B cell (primary cell): ENCODE measurements around the gene CHRM4. TPM values are rescaled to one million over a fixed set of nuclear protein-coding genes. Genes with fewer than 3 reads are reported as not detected.
A peak's percentile ranks its signal among the peaks of the same experiment; 100 is the strongest.

Experiments
- ATAC-seq: fragments of 200-7000 bp; cut with Tn5 transposase; one replicate; pipeline ENCODE4 v1.10.0; 2021; ENCODE audit warnings: low read depth, mild to moderate bottlenecking, moderate number of reproducible peaks, moderate library complexity
- CTCF ChIA-PET: fragments of 350-600 bp; sonication (Branson Sonifier 250); formaldehyde crosslinking; loops from one replicate; lab custom pipeline; 2021; ENCODE audit warnings: antibody characterized with exemption, inconsistent platforms; lab: Charles Lee
- POLR2A ChIA-PET: fragments of 350-600 bp; sonication (Branson Sonifier 250); formaldehyde crosslinking; loops from one replicate; lab custom pipeline; 2021; ENCODE audit warnings: antibody characterized with exemption; lab: Charles Lee
- DNase-seq: peaks from one replicate; pipeline ENCODE4 v3.0.0; 2013
- H2AFZ ChIP-seq: 2 replicates; pipeline ENCODE4 v1.6.1; 2012; ENCODE audit warnings: mild to moderate bottlenecking, low read depth, low read length; ENCODE audit not compliant: insufficient read depth, poor library complexity, severe bottlenecking
- H3K27ac ChIP-seq, 2 donors: 1 replicate in 1 of 2; 2 replicates in 1 of 2; pipeline ENCODE4 v1.5.1; 2012 to 2013; ENCODE audit warnings: low read length in 2 of 2, mild to moderate bottlenecking in 2 of 2, moderate library complexity in 1 of 2
- H3K27me3 ChIP-seq, 4 experiments: fragments of 200-600 bp in 1 of 4; sonication (generic) in 1 of 4; replicated peaks in 1 of 4; 1 replicate in 2 of 4; 2 replicates in 2 of 4; pipeline versions ENCODE4 v1.6.1 to v1.7.0; 2013 to 2016; ENCODE audit warnings: low read length in 3 of 4, mild to moderate bottlenecking in 2 of 4, mixed read lengths in 1 of 4, moderate library complexity in 1 of 4; ENCODE audit not compliant: insufficient read depth in 4 of 4, control insufficient read depth in 3 of 4; ENCODE audit errors: control extremely low read depth in 1 of 4
- H3K36me3 ChIP-seq, 2 experiments: replicated peaks in 1 of 2; 1 replicate in 1 of 2; 2 replicates in 1 of 2; pipeline versions ENCODE4 v1.6.1 to v1.7.1; 2013; ENCODE audit warnings: low read length in 1 of 2; ENCODE audit not compliant: insufficient read depth in 2 of 2, control insufficient read depth in 1 of 2; ENCODE audit errors: control extremely low read depth in 1 of 2, extremely low read depth in 1 of 2
- H3K4me1 ChIP-seq, 2 donors: fragments of 200-600 bp in 1 of 2; sonication (generic) in 1 of 2; 1 replicate in 1 of 2; 2 replicates in 1 of 2; pipeline versions ENCODE4 v1.5.1 to v1.6.1; 2013 to 2017; ENCODE audit warnings: low read length in 2 of 2; ENCODE audit not compliant: control insufficient read depth in 2 of 2, insufficient read depth in 2 of 2
- H3K4me2 ChIP-seq: replicated peaks from 2 replicates; pipeline ENCODE3; 2012; ENCODE audit warnings: mild to moderate bottlenecking, low read depth, low read length; ENCODE audit not compliant: poor library complexity, severe bottlenecking
- H3K4me3 ChIP-seq, 5 experiments: fragments of 200-600 bp in 1 of 5; sonication (generic) in 1 of 5; 1 replicate in 3 of 5; 2 replicates in 2 of 5; pipeline versions ENCODE4 v1.5.1 to v1.7.0; 2011 to 2016; ENCODE audit warnings: low read length in 4 of 5, mild to moderate bottlenecking in 4 of 5, low read depth in 2 of 5, control low read depth in 1 of 5, moderate library complexity in 1 of 5; ENCODE audit not compliant: insufficient read depth in 1 of 5; ENCODE audit errors: control extremely low read depth in 1 of 5, extremely low read depth in 1 of 5
- H3K79me2 ChIP-seq: fragments of 200-600 bp; sonication (generic); one replicate; pipeline ENCODE4 v1.6.0; 2016; ENCODE audit warnings: low read length; ENCODE audit not compliant: control insufficient read depth, insufficient read depth
- H3K9ac ChIP-seq: fragments of 200-600 bp; sonication (generic); 2 replicates; pipeline ENCODE4 v1.6.1; 2017; ENCODE audit warnings: mild to moderate bottlenecking, low read length, moderate library complexity
- H3K9me3 ChIP-seq, 3 donors: one replicate each; pipeline versions ENCODE4 v1.6.1 to v1.7.1; 2013; ENCODE audit warnings: low read length in 2 of 3; ENCODE audit not compliant: control insufficient read depth in 2 of 3, insufficient read depth in 1 of 3; ENCODE audit errors: control extremely low read depth in 1 of 3
- H4K20me1 ChIP-seq: 2 replicates; pipeline ENCODE4 v1.6.0; 2012; ENCODE audit warnings: mild to moderate bottlenecking, low read length; ENCODE audit not compliant: insufficient read depth, control insufficient read depth, poor library complexity, severe bottlenecking
- H3K27ac Mint-ChIP-seq: one replicate; pipeline ENCODE4 v1.8.0; 2021; ENCODE audit warnings: mixed read lengths
- H3K27me3 Mint-ChIP-seq: one replicate; pipeline ENCODE4 v1.8.0; 2021; ENCODE audit warnings: mixed read lengths
- H3K4me1 Mint-ChIP-seq: one replicate; pipeline ENCODE4 v1.8.0; 2021; ENCODE audit warnings: mixed read lengths
- H3K4me3 Mint-ChIP-seq: one replicate; pipeline ENCODE4 v1.8.0; 2021; ENCODE audit warnings: mixed read lengths
- H3K9me3 Mint-ChIP-seq: one replicate; pipeline ENCODE4 v1.8.0; 2022; ENCODE audit warnings: mixed read lengths; ENCODE audit not compliant: insufficient read depth
- CTCF ChIP-seq: fragments of 200-600 bp; IDR thresholded peaks from one replicate; pipeline ENCODE4 v1.8.0; 2022; ENCODE audit warnings: antibody characterized with exemption, mild to moderate bottlenecking
- EZH2 ChIP-seq: IDR thresholded peaks from 2 replicates; pipeline ENCODE4 v1.6.1; 2012; ENCODE audit warnings: borderline replicate concordance, low read depth, mild to moderate bottlenecking, moderate library complexity, low read length; ENCODE audit not compliant: insufficient read depth, poor library complexity, severe bottlenecking
- WGBS: methylation state at CpG from one replicate; pipeline ENCODE4 v1.1.5; 2013; ENCODE audit warnings: missing lambda C conversion rate; ENCODE audit not compliant: insufficient coverage; 5-methylcytosine and 5-hydroxymethylcytosine counted together
- intact Hi-C: fragments of 100-400 bp; cut with micrococcal nuclease; formaldehyde crosslinking; loops from one replicate; pipeline ENCODE4 v1.10.0; 2022
- polyA plus RNA-seq: library from polyadenylated mRNA; depleted of rRNA; stranded (reverse); fragments of >200 nt; gene quantifications from 2 replicates; pipeline ENCODE4 v1.2.3, GENCODE V29; 2012
- total RNA-seq, 2 donors: library from RNA; stranded (reverse); fragments of 120-200 nt in 1 of 2; gene quantifications; 1 replicate in 1 of 2; 2 replicates in 1 of 2; pipeline versions ENCODE4 v1.2.3 to v1.2.4, GENCODE V29; 2013 to 2022

Gene CHRM4
- total and polyA plus RNA-seq, 2 donors (not counting 1 experiment from before 2014, with no cell fraction given), result 0.49 to 1.4 TPM

GRCh38 chr11:46362156-46363030 lies 29.2 kb downstream of the CHRM4 start:
- Histone ChIP-seq H3K9me3 (no peaks in the 10 kb centered on the region), H3K9ac (peak overlapping the region; percentile 62), H3K79me2 (peaks cover 53% of the 10 kb centered on the region), H3K36me3 (no peaks in the 10 kb centered on the region), H4K20me1 (peaks cover 70% of the 10 kb centered on the region), H3K27ac (no peak overlapping the region), H3K27me3 (no peaks in the 10 kb centered on the region), H3K4me1 (peaks cover 19 to 30% of the 10 kb centered on the region in 2 donors), H2AFZ (no peak overlapping the region), H3K4me3 (no peak overlapping the region), H3K4me2 (peak overlapping the region; percentile 90)
- ATAC-seq, result no peak
- peaks cover 25% of the 10 kb centered on the region for H3K4me1 Mint-ChIP-seq
- ChIA-PET CTCF (interaction anchor here (1.4 kb wide), 1 partner anchor 123 kb away, joined by 3 read pairs; no protein-coding TSS in a partner anchor), POLR2A (no interaction called here)
- no peak overlapping the region for H3K27ac Mint-ChIP-seq
- H3K9me3 Mint-ChIP-seq, result no peaks in the 10 kb centered on the region
- TF ChIP-seq EZH2 (no peak), CTCF (no peak)
- intact Hi-C loops, result no loop called here
- no peak for DNase-seq
- no peaks in the 10 kb centered on the region for H3K27me3 Mint-ChIP-seq
- H3K4me3 Mint-ChIP-seq, result peak overlapping the region; percentile 84
- 63% methylated on average over 20 of the region's 20 CpGs for WGBS
